ENCODE results near the gene OR10K2. TPM values are rescaled to one million over a fixed set of nuclear protein-coding genes. Genes with fewer than 3 reads are reported as not detected.

OR10K2 gene
- total and polyA plus RNA-seq, 4 donors: not detected

- Histone ChIP-seq H3K4me3 (ENCODE audit: low read depth in 1 of 3, low read length in 3 of 3) (no peak overlapping the region), H3K9me3 (ENCODE audit: control insufficient read depth in 4 of 4, low read length in 3 of 4) (no peaks in the 10 kb centered on the region), H3K9ac (ENCODE audit: low read depth in 1 of 2, low read length in 2 of 2) (no peak overlapping the region), H3K27ac (ENCODE audit: low read depth in 1 of 2, low read length in 2 of 2) (no peak overlapping the region), H3K36me3 (ENCODE audit: control insufficient read depth in 4 of 4, insufficient read depth in 3 of 4, low read depth in 1 of 4, low read length in 3 of 4) (no peaks in the 10 kb centered on the region), H3K27me3 (ENCODE audit: control insufficient read depth in 4 of 4, insufficient read depth in 4 of 4, low read length in 3 of 4) (no peaks in the 10 kb centered on the region), H3K4me1 (ENCODE audit: control insufficient read depth in 4 of 4, insufficient read depth in 4 of 4, low read length in 3 of 4) (no peaks in the 10 kb centered on the region)
- DNase-seq (ENCODE audit: low spot score): no peak
- no peak for TF ChIP-seq HNF4G (IDR thresholded peaks at IDR 0.05)
- no peak for TF ChIP-seq RXRA (IDR thresholded peaks at IDR 0.05)
- no peak for TF ChIP-seq NR2F2 (IDR thresholded peaks at IDR 0.05)
- TF ChIP-seq YY1 (IDR thresholded peaks at IDR 0.05): no peak
- TF ChIP-seq, protein P1, sequence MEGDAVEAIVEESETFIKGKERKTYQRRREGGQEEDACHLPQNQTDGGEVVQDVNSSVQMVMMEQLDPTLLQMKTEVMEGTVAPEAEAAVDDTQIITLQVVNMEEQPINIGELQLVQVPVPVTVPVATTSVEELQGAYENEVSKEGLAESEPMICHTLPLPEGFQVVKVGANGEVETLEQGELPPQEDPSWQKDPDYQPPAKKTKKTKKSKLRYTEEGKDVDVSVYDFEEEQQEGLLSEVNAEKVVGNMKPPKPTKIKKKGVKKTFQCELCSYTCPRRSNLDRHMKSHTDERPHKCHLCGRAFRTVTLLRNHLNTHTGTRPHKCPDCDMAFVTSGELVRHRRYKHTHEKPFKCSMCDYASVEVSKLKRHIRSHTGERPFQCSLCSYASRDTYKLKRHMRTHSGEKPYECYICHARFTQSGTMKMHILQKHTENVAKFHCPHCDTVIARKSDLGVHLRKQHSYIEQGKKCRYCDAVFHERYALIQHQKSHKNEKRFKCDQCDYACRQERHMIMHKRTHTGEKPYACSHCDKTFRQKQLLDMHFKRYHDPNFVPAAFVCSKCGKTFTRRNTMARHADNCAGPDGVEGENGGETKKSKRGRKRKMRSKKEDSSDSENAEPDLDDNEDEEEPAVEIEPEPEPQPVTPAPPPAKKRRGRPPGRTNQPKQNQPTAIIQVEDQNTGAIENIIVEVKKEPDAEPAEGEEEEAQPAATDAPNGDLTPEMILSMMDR (IDR thresholded peaks at IDR 0.05; ENCODE audit: low read depth, low read length, missing input control): no peak
- TF ChIP-seq GABPA (IDR thresholded peaks at IDR 0.05 in 1 of 2, conservative IDR thresholded peaks at IDR 0.05 in 1 of 2): no peak
- TF ChIP-seq, protein P2, sequence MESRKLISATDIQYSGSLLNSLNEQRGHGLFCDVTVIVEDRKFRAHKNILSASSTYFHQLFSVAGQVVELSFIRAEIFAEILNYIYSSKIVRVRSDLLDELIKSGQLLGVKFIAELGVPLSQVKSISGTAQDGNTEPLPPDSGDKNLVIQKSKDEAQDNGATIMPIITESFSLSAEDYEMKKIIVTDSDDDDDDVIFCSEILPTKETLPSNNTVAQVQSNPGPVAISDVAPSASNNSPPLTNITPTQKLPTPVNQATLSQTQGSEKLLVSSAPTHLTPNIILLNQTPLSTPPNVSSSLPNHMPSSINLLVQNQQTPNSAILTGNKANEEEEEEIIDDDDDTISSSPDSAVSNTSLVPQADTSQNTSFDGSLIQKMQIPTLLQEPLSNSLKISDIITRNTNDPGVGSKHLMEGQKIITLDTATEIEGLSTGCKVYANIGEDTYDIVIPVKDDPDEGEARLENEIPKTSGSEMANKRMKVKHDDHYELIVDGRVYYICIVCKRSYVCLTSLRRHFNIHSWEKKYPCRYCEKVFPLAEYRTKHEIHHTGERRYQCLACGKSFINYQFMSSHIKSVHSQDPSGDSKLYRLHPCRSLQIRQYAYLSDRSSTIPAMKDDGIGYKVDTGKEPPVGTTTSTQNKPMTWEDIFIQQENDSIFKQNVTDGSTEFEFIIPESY (IDR thresholded peaks at IDR 0.05): no peak
- no peak for TF ChIP-seq EGR1 (IDR thresholded peaks at IDR 0.05; ENCODE audit: low read depth in 2 of 2)
- TF ChIP-seq, protein P3, sequence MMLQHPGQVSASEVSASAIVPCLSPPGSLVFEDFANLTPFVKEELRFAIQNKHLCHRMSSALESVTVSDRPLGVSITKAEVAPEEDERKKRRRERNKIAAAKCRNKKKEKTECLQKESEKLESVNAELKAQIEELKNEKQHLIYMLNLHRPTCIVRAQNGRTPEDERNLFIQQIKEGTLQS (IDR thresholded peaks at IDR 0.05): no peak
- 91% methylated on average over 5 of the region's 5 CpGs for WGBS
These were observed 32.6 kb downstream of the OR10K2 start for GRCh38 chr1:158393476-158393875.

- DNase-seq (ENCODE audit: low spot score): no peak
- Histone ChIP-seq H3K9ac (ENCODE audit: low read depth in 1 of 2, low read length in 2 of 2) (no peak overlapping the region), H3K27me3 (ENCODE audit: control insufficient read depth in 4 of 4, insufficient read depth in 4 of 4, low read length in 3 of 4) (no peaks in the 10 kb centered on the region), H3K36me3 (ENCODE audit: control insufficient read depth in 4 of 4, insufficient read depth in 3 of 4, low read depth in 1 of 4, low read length in 3 of 4) (no peaks in the 10 kb centered on the region), H3K9me3 (ENCODE audit: control insufficient read depth in 4 of 4, low read length in 3 of 4) (no peaks in the 10 kb centered on the region), H3K27ac (ENCODE audit: low read depth in 1 of 2, low read length in 2 of 2) (no peak overlapping the region), H3K4me1 (ENCODE audit: control insufficient read depth in 4 of 4, insufficient read depth in 4 of 4, low read length in 3 of 4) (no peaks in the 10 kb centered on the region), H3K4me3 (ENCODE audit: low read depth in 1 of 3, low read length in 3 of 3) (no peak overlapping the region)
- TF ChIP-seq JUND (IDR thresholded peaks at IDR 0.05) (no peak), GABPA (IDR thresholded peaks at IDR 0.05 in 1 of 2, conservative IDR thresholded peaks at IDR 0.05 in 1 of 2) (no peak), HNF4A (conservative IDR thresholded peaks at IDR 0.05) (no peak), FOXA1 (IDR thresholded peaks at IDR 0.05) (no peak), NR2F2 (IDR thresholded peaks at IDR 0.05) (no peak), RXRA (IDR thresholded peaks at IDR 0.05) (no peak), SP1 (IDR thresholded peaks at IDR 0.05) (no peak), EGR1 (IDR thresholded peaks at IDR 0.05; ENCODE audit: low read depth in 2 of 2) (no peak), HNF4G (IDR thresholded peaks at IDR 0.05) (no peak), FOXA2 (IDR thresholded peaks at IDR 0.05) (no peak), YY1 (IDR thresholded peaks at IDR 0.05) (no peak)
- TF ChIP-seq, protein P3 (IDR thresholded peaks at IDR 0.05): no peak
- TF ChIP-seq, protein P4, sequence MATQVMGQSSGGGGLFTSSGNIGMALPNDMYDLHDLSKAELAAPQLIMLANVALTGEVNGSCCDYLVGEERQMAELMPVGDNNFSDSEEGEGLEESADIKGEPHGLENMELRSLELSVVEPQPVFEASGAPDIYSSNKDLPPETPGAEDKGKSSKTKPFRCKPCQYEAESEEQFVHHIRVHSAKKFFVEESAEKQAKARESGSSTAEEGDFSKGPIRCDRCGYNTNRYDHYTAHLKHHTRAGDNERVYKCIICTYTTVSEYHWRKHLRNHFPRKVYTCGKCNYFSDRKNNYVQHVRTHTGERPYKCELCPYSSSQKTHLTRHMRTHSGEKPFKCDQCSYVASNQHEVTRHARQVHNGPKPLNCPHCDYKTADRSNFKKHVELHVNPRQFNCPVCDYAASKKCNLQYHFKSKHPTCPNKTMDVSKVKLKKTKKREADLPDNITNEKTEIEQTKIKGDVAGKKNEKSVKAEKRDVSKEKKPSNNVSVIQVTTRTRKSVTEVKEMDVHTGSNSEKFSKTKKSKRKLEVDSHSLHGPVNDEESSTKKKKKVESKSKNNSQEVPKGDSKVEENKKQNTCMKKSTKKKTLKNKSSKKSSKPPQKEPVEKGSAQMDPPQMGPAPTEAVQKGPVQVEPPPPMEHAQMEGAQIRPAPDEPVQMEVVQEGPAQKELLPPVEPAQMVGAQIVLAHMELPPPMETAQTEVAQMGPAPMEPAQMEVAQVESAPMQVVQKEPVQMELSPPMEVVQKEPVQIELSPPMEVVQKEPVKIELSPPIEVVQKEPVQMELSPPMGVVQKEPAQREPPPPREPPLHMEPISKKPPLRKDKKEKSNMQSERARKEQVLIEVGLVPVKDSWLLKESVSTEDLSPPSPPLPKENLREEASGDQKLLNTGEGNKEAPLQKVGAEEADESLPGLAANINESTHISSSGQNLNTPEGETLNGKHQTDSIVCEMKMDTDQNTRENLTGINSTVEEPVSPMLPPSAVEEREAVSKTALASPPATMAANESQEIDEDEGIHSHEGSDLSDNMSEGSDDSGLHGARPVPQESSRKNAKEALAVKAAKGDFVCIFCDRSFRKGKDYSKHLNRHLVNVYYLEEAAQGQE (IDR thresholded peaks at IDR 0.05): no peak
- TF ChIP-seq, protein P1 (IDR thresholded peaks at IDR 0.05; ENCODE audit: low read depth, low read length, missing input control): no peak
- TF ChIP-seq, protein P2 (IDR thresholded peaks at IDR 0.05): no peak
These were observed 34.9 kb downstream of the OR10K2 start for GRCh38 chr1:158391099-158391498.
